KG1 (cell line): ENCODE data around the gene ZSCAN12.

Source experiments
- DNase-seq: peaks from one replicate; lab custom pipeline; 2025; lab: John Stamatoyannopoulos, UW

The ZSCAN12 gene

GRCh38 chr6:28353981-28354676, 45.4 kb downstream of the ZSCAN12 start:
- DNase-seq = no peak

- DNase-seq = no peak
Measured at GRCh38 chr6:28353356-28353755, 46.2 kb downstream of the ZSCAN12 start.

GRCh38 chr6:28351493-28351925, 48.0 kb downstream of the ZSCAN12 start:
- DNase-seq = no peak

GRCh38 chr6:28351087-28351486, 48.5 kb downstream of the ZSCAN12 start:
- no peak for DNase-seq

GRCh38 chr6:28349892-28350737, 49.4 kb downstream of the ZSCAN12 start, which contains the start of gene ZKSCAN3:
Gene ZKSCAN3 (plus strand): TSS chr6:28349947. CDS start chr6:28359587, 9,640 bp downstream.
- DNase-seq = no peak

GRCh38 chr6:28349344-28349891, 50.1 kb downstream of the ZSCAN12 start:
- peak; percentile 76 for DNase-seq

GRCh38 chr6:28347119-28347518, 52.4 kb downstream of the ZSCAN12 start:
- DNase-seq = no peak

GRCh38 chr6:28345201-28345600, 54.3 kb downstream of the ZSCAN12 start:
- no peak for DNase-seq

GRCh38 chr6:28343898-28344677, 55.5 kb downstream of the ZSCAN12 start:
- no peak for DNase-seq

- DNase-seq = no peak
Measured at GRCh38 chr6:28340310-28341095, 59.0 kb downstream of the ZSCAN12 start.

GRCh38 chr6:28337121-28337520, 62.4 kb downstream of the ZSCAN12 start:
- DNase-seq = no peak

- peak; percentile 73 for DNase-seq
Measured at GRCh38 chr6:28336284-28337120, 63.0 kb downstream of the ZSCAN12 start.

- peak; percentile 80 for DNase-seq
Measured at GRCh38 chr6:28335564-28336283, 63.8 kb downstream of the ZSCAN12 start, which contains the start of gene ZSCAN31. Gene ZSCAN31 (minus strand): TSS chr6:28336148. CDS start chr6:28329683, 6,465 bp downstream.

GRCh38 chr6:28335040-28335563, 64.4 kb downstream of the ZSCAN12 start:
- no peak for DNase-seq

GRCh38 chr6:28334286-28335039, 65.1 kb downstream of the ZSCAN12 start:
- DNase-seq = no peak

GRCh38 chr6:28333599-28334018, 65.9 kb downstream of the ZSCAN12 start:
- DNase-seq = no peak

GRCh38 chr6:28333047-28333446, 66.5 kb downstream of the ZSCAN12 start:
- DNase-seq = no peak

- DNase-seq = no peak
Measured at GRCh38 chr6:28330041-28330440, 69.5 kb downstream of the ZSCAN12 start.
